Body of pancreas (tissue), 4 donors: ENCODE measurements around the gene HAND1.

Experiments used
- POLR2A ChIP-seq, 3 donors: fragments of 450-650 bp; IDR thresholded peaks; one replicate each; pipeline ENCODE4 v1.6.1; 2016; ENCODE audit warnings: antibody characterized with exemption in 3 of 3, mild to moderate bottlenecking in 2 of 3
- TF ChIP-seq, protein P1 (sequence below), 7 experiments: fragments of 450-650 bp in 4 of 7; fragments of 200-600 bp in 3 of 7; sonication (generic) in 3 of 7; IDR thresholded peaks; one replicate each; pipeline ENCODE4 v1.5.1; 2016 to 2019; ENCODE audit warnings: antibody characterized with exemption in 7 of 7

DNA sequence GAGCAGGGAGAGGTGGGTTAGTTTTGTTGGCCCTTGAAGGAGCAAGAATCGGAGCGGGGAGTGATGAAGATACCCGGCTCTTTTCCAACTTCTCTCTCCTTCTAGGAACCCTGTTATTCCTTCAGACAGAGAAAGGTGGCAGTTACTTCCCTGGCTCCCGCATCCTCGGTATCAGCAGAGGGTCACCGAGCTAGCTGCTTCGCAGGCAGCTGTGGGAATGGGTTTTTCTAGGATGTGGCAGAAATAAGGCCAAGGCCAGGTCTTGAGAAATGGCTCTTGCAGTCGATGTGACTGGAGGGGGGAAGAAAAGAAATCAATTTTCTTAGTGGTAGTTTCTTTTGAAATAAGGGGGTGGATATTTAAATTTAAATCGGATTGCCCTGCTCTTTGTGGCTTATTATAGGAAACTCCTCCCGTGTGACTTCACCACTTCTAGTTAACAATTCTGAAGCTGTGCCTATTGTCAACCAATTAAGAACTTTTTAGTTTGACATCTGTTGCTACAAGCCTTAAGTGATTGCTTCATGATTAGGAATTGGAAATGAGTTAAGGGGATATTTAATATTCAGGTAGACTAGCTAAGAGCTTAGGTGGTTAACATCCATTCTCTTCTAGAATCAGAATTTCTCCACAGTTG, 30.8 kb downstream of the HAND1 start:
- TF ChIP-seq, protein P1, sequence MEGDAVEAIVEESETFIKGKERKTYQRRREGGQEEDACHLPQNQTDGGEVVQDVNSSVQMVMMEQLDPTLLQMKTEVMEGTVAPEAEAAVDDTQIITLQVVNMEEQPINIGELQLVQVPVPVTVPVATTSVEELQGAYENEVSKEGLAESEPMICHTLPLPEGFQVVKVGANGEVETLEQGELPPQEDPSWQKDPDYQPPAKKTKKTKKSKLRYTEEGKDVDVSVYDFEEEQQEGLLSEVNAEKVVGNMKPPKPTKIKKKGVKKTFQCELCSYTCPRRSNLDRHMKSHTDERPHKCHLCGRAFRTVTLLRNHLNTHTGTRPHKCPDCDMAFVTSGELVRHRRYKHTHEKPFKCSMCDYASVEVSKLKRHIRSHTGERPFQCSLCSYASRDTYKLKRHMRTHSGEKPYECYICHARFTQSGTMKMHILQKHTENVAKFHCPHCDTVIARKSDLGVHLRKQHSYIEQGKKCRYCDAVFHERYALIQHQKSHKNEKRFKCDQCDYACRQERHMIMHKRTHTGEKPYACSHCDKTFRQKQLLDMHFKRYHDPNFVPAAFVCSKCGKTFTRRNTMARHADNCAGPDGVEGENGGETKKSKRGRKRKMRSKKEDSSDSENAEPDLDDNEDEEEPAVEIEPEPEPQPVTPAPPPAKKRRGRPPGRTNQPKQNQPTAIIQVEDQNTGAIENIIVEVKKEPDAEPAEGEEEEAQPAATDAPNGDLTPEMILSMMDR (IDR thresholded peaks at IDR 0.05): no peak
- TF ChIP-seq POLR2A (IDR thresholded peaks at IDR 0.05): peak in 1 of 3 donors; percentile 1
